K562 (cell line): Measurements from ENCODE around the gene KBTBD12. TPM values are rescaled to one million over a fixed set of nuclear protein-coding genes. Genes with fewer than 3 reads are reported as not detected.

ENCODE experiments used
- ATAC-seq: fragments of 200-7000 bp; cut with Tn5 transposase; 3 replicates; pipeline ENCODE4 v1.9.1; 2020; ENCODE audit warnings: moderate library complexity
- BruUV-seq: library from RNA; stranded (reverse); fragments of 400-500 nt; replicated peaks from 2 replicates; lab custom pipeline; 2021; lab: Mats Ljungman, UMichigan
- CTCF ChIA-PET: fragments of 300-600 bp; formaldehyde crosslinking; extraction: SDS; loops from one replicate; lab custom pipeline; 2021; ENCODE audit warnings: low intra/inter-chr PET ratio; lab: Yijun Ruan, JAX
- POLR2A ChIA-PET: fragments of 300-600, 350-650 bp; sonication (Branson Sonifier 250); formaldehyde crosslinking; extraction: SDS; loops from one replicate; lab custom pipeline; 2021; ENCODE audit warnings: antibody characterized with exemption, inconsistent platforms; lab: Yijun Ruan, JAX
- DNase-seq, 4 experiments: peaks; one replicate each; pipeline versions ENCODE4 v3.0.0 to v3.0.0-alpha.2; 2011 to 2018; ENCODE audit warnings: low spot score in 3 of 4, mixed read lengths in 3 of 4; ENCODE audit errors: extremely low read depth in 1 of 4
- FAIRE-seq: peaks from 2 replicates; lab custom pipeline; 2011; peaks lifted over from hg19 to GRCh38; lab: Jason Lieb, UNC
- H2AFZ ChIP-seq: 2 replicates; pipeline ENCODE4 v1.6.0; 2011; ENCODE audit warnings: low read depth, low read length, control low read depth, inconsistent platforms
- H3K27ac ChIP-seq: fragments of 200-600 bp; 3 replicates; pipeline ENCODE4 v1.8.0; 2011; ENCODE audit warnings: low read depth, mild to moderate bottlenecking, control low read depth, inconsistent platforms, low read length, moderate library complexity, mixed read lengths; ENCODE audit errors: extremely low read depth
- H3K27me3 ChIP-seq, 2 experiments: fragments of 300-600 bp in 1 of 2; 2 replicates in 1 of 2; 3 replicates in 1 of 2; pipeline versions ENCODE4 v1.6.0 to v1.8.0; 2011; ENCODE audit warnings: inconsistent platforms in 2 of 2, low read length in 2 of 2, mild to moderate bottlenecking in 1 of 2, mixed read lengths in 1 of 2, moderate library complexity in 1 of 2; ENCODE audit not compliant: control insufficient read depth in 2 of 2, insufficient read depth in 2 of 2
- H3K36me3 ChIP-seq: fragments of 300-600 bp; 3 replicates; pipeline ENCODE4 v1.8.0; 2011; ENCODE audit warnings: mild to moderate bottlenecking, low read length, inconsistent platforms; ENCODE audit not compliant: control insufficient read depth, insufficient read depth
- H3K4me1 ChIP-seq, 2 experiments: fragments of 200-600 bp in 1 of 2; replicated peaks in 1 of 2; 2 replicates in 1 of 2; 3 replicates in 1 of 2; pipeline versions ENCODE4 v1.5.1 to v1.8.0; 2011; ENCODE audit warnings: inconsistent platforms in 2 of 2, low read length in 2 of 2, mild to moderate bottlenecking in 1 of 2, mixed read lengths in 1 of 2, moderate library complexity in 1 of 2; ENCODE audit not compliant: control insufficient read depth in 2 of 2, insufficient read depth in 2 of 2
- H3K4me2 ChIP-seq: 2 replicates; pipeline ENCODE4 v1.6.1; 2011; ENCODE audit warnings: low read length, control low read depth, inconsistent platforms, mixed read lengths; ENCODE audit not compliant: insufficient read depth
- H3K4me3 ChIP-seq: fragments of 200-600 bp; sonication (generic), shearing (Covaris generic); 2 replicates; pipeline ENCODE4 v1.5.1; 2016; ENCODE audit warnings: control low read depth, inconsistent platforms
- H3K79me2 ChIP-seq: fragments of 200-600 bp; 3 replicates; pipeline ENCODE4 v1.8.0; 2011; ENCODE audit warnings: low read length, inconsistent platforms; ENCODE audit not compliant: control insufficient read depth, insufficient read depth
- H3K9ac ChIP-seq, 2 experiments: 2 replicates each; pipeline versions ENCODE4 v1.6.0 to v1.6.1; 2011; ENCODE audit warnings: low read depth in 2 of 2, low read length in 2 of 2, control low read depth in 1 of 2, inconsistent platforms in 1 of 2, mild to moderate bottlenecking in 1 of 2, mixed read lengths in 1 of 2; ENCODE audit not compliant: insufficient read depth in 1 of 2
- H3K9me1 ChIP-seq: one replicate; pipeline ENCODE4 v1.6.0; 2011; ENCODE audit warnings: inconsistent platforms, mild to moderate bottlenecking, low read length, moderate library complexity; ENCODE audit not compliant: control insufficient read depth, insufficient read depth
- H3K9me3 ChIP-seq: replicated peaks from 2 replicates; pipeline ENCODE4 v1.5.1; 2011; ENCODE audit warnings: low read depth, low read length, inconsistent platforms; ENCODE audit not compliant: control insufficient read depth, insufficient read depth
- H4K20me1 ChIP-seq: replicated peaks from 2 replicates; pipeline ENCODE4 v1.6.1; 2011; ENCODE audit warnings: low read length, inconsistent platforms, mixed read lengths; ENCODE audit not compliant: control insufficient read depth, insufficient read depth
- HDAC2 ChIP-seq: fragments of 450-650 bp; IDR thresholded peaks from 2 replicates; pipeline ENCODE4 v1.6.1; 2016; ENCODE audit warnings: mild to moderate bottlenecking
- JUNB ChIP-seq: fragments of 450-650 bp; formaldehyde crosslinking; conservative IDR thresholded peaks from 2 replicates; pipeline ENCODE4 v1.4.0; 2020; ENCODE audit warnings: mild to moderate bottlenecking
- LARP7 ChIP-seq: fragments of 450-650 bp; IDR thresholded peaks from 2 replicates; pipeline ENCODE4 v1.6.1; 2016
- MYC ChIP-seq, 2 experiments: fragments of 250-450 bp in 1 of 2; sonication (Bioruptor Pico) in 1 of 2; IDR thresholded peaks; 2 replicates each; pipeline versions ENCODE4 v1.5.1 to v1.6.1; 2012 to 2021; ENCODE audit warnings: low read depth in 2 of 2, borderline replicate concordance in 1 of 2, improper control_type of control experiment in 1 of 2, low read length in 1 of 2, mild to moderate bottlenecking in 1 of 2, moderate library complexity in 1 of 2
- PRPF4 ChIP-seq: fragments of 200-400 bp; formaldehyde crosslinking; IDR thresholded peaks from one replicate; pipeline ENCODE4 v1.6.1; 2017; ENCODE audit warnings: low read length, low read depth, mild to moderate bottlenecking; ENCODE audit not compliant: insufficient read depth, poor library complexity, severe bottlenecking
- SMARCE1 ChIP-seq: fragments of 450-650 bp; IDR thresholded peaks from 2 replicates; pipeline ENCODE4 v1.7.1; 2016; ENCODE audit warnings: mild to moderate bottlenecking
- U2AF1 ChIP-seq: fragments of 200-400 bp; formaldehyde crosslinking; optimal IDR thresholded peaks from 2 replicates; pipeline ENCODE3; 2017; ENCODE audit warnings: mild to moderate bottlenecking, low read depth, low read length, moderate library complexity
- ZFP36 ChIP-seq: fragments of 150-350 bp; IDR thresholded peaks from 2 replicates; pipeline ENCODE4 v1.6.1; 2018; ENCODE audit warnings: low read length, low read depth; ENCODE audit not compliant: partially characterized antibody
- ZNF146 ChIP-seq: IDR thresholded peaks from one replicate; pipeline ENCODE4 v1.6.1; 2018; ENCODE audit warnings: missing compliant biosample characterization; ENCODE audit not compliant: unreplicated experiment
- ZNF778 ChIP-seq: fragments of 450-650 bp; formaldehyde crosslinking; IDR thresholded peaks from 2 replicates; pipeline ENCODE4 v1.4.0; 2020; ENCODE audit warnings: mild to moderate bottlenecking, moderate library complexity
- WGBS: fragments of 100-300 bp; shearing (Covaris generic); methylation state at CpG from one replicate; pipeline ENCODE4 v1.1.6; 2016; ENCODE audit warnings: low coverage, mixed read lengths; ENCODE audit not compliant: insufficient coverage; ENCODE audit errors: missing lambda C conversion rate; 5-methylcytosine and 5-hydroxymethylcytosine counted together
- in situ Hi-C: fragments of 300-500 bp; cut with MboI; formaldehyde crosslinking; loops from 4 replicates; pipeline ENCODE4 v1.15.0; 2018; ENCODE audit warnings: inconsistent platforms, mixed read lengths
- intact Hi-C: fragments of 100-400 bp; cut with micrococcal nuclease; formaldehyde crosslinking; loops from 2 replicates; pipeline ENCODE4 v1.14.2; 2022
- polyA plus RNA-seq, 8 experiments: library from polyadenylated mRNA; depleted of rRNA in 4 of 8; stranded (reverse) in 5 of 8; unstranded in 3 of 8; fragments of >200 nt; fragmentation: Nextera tagmentation in 2 of 8; fragmentation: Illumina TruSeq in 1 of 8; extraction: Ambion mirVana in 2 of 8; extraction: Trizol in 1 of 8; gene quantifications; 2 replicates each; pipeline versions ENCODE4 v1.2.1 to v1.2.3, GENCODE V29; 2011 to 2014; ENCODE audit warnings: inconsistent platforms in 1 of 8, missing spikeins in 1 of 8
- total RNA-seq, 7 experiments: library from RNA; depleted of rRNA in 6 of 7; stranded (reverse); fragments of >200 nt in 6 of 7; fragmentation: Illumina TruSeq in 2 of 7; extraction: Trizol in 2 of 7; gene quantifications; 2 replicates each; pipeline versions ENCODE4 v1.2.1 to v1.2.3, GENCODE V29; 2011 to 2021; ENCODE audit warnings: low replicate concordance in 1 of 7
- TF ChIP-seq, protein P1 (sequence below): IDR thresholded peaks from 3 replicates; pipeline ENCODE4 v1.6.1; 2011; ENCODE audit warnings: borderline replicate concordance, mild to moderate bottlenecking, moderate library complexity; ENCODE audit not compliant: insufficient read length; ENCODE audit errors: extremely low read depth

Gene KBTBD12
- total and polyA plus RNA-seq, 9 of the 15 experiments (the other 6 are each of a cell fraction or from before 2014, with no cell fraction given): not detected

DNA sequence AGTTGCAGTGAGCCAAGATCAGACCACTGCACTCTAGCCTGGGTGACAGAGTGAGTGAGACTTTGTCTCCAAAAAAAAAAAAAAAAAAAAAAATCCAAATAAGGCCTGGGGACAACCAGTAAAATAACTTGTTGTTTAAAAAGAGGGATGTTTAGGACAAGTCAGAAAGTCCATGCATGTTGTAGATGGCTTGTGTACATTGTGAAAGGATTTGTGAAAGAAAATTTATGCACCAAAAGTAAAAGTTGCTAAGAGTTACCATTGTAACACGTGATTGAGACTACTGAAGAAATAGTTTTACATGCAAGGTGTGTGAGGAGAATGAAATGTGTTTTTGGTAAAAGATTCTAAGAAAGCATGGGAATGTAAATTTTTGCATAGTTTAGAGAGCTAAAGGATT lies 101.5 kb downstream of the KBTBD12 start:
- DNase-seq: no peak
- peaks cover 0 to 2% of the 10 kb centered on the region in 2 experiments; a peak in 2 of 5 replicates for H3K4me1 ChIP-seq
- H4K20me1 ChIP-seq: no peaks in the 10 kb centered on the region
- in situ Hi-C loops: no loop called here
- H3K9ac ChIP-seq: no peak overlapping the region
- no peaks in the 10 kb centered on the region for H3K36me3 ChIP-seq
- ChIA-PET CTCF (no interaction called here), POLR2A (no interaction called here)
- no TSS peak for BruUV-seq
- no peaks in the 10 kb centered on the region; a peak in 3 of 5 replicates for H3K27me3 ChIP-seq
- no peak overlapping the region for H3K27ac ChIP-seq
- WGBS: 0% methylated on average over 1 of the region's 1 CpG
- ATAC-seq: no peak
- TF ChIP-seq MYC (IDR thresholded peaks at IDR 0.05; ENCODE audit: low read depth, low read length): no peak
- no peak for TF ChIP-seq MYC (CRISPR knock-in tag; IDR thresholded peaks at IDR 0.05; ENCODE audit: borderline replicate concordance, low read depth)
- TF ChIP-seq ZFP36: peak; percentile 22
- TF ChIP-seq, all 486 proteins: peak for 1
- no peaks in the 10 kb centered on the region for H3K9me1 ChIP-seq
- no peak for FAIRE-seq
- no peak overlapping the region for H3K4me3 ChIP-seq
- no peaks in the 10 kb centered on the region for H3K9me3 ChIP-seq
- H3K4me2 ChIP-seq: no peak overlapping the region
- intact Hi-C loops: no loop called here
- H2AFZ ChIP-seq: no peak overlapping the region
- no peaks in the 10 kb centered on the region for H3K79me2 ChIP-seq

DNA sequence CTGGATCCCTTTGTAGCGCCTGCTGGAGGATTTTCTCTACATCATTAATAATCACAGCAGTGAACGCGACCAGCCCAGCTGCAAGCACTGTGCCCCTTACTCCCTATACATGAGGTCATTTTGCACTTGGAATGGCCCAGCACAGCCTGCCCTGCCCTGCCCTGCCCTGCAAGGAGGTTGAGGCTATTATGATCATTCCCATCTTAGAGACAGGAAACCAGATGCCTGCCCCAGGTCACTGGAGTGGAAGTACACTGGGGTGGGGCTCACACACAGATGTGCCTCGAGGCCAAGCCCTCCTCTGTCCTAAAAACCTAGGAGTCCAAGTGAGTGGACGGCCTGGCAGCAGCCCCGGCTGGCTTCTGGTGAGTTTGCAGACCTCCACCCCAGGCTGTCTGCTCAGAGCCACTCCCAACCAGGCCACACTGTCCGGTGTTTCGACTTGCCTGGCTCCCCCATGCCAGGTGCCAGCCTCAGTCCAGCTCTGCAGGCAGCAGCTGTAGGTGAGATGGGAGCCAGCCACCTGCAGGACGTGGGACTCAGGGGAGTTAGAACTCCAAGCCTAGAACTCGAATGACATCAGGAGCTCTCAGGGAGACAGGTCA lies 106.8 kb downstream of the KBTBD12 start:
- Histone ChIP-seq H2AFZ (no peak overlapping the region), H3K9me1 (no peaks in the 10 kb centered on the region), H3K27me3 (no peaks in the 10 kb centered on the region; a peak in 3 of 5 replicates), H3K9me3 (no peaks in the 10 kb centered on the region), H3K4me1 (peaks cover 0 to 3% of the 10 kb centered on the region in 2 experiments; a peak in 1 of 5 replicates), H3K4me2 (no peak overlapping the region), H3K36me3 (no peaks in the 10 kb centered on the region), H3K4me3 (no peak overlapping the region), H4K20me1 (no peaks in the 10 kb centered on the region), H3K79me2 (no peaks in the 10 kb centered on the region), H3K27ac (no peak overlapping the region), H3K9ac (no peak overlapping the region)
- POLR2A ChIA-PET: interaction anchor here (0.8 kb wide), 1 partner anchor 13 kb away, joined by 3 read pairs; no protein-coding TSS in a partner anchor
- DNase-seq (no peak), FAIRE-seq (no peak), ATAC-seq (no peak)
- in situ Hi-C loops: no loop called here
- intact Hi-C loops: no loop called here
- 7% methylated on average over 10 of the region's 10 CpGs for WGBS
- BruUV-seq: no TSS peak
- CTCF ChIA-PET: no interaction called here
- TF ChIP-seq JUNB (CRISPR knock-in tag) (no peak), ZNF146 (CRISPR knock-in tag) (no peak), SMARCE1 (no peak), LARP7 (no peak), PRPF4 (no peak), U2AF1 (no peak), ZNF778 (CRISPR knock-in tag) (no peak), HDAC2 (no peak)
- TF ChIP-seq, protein P1, sequence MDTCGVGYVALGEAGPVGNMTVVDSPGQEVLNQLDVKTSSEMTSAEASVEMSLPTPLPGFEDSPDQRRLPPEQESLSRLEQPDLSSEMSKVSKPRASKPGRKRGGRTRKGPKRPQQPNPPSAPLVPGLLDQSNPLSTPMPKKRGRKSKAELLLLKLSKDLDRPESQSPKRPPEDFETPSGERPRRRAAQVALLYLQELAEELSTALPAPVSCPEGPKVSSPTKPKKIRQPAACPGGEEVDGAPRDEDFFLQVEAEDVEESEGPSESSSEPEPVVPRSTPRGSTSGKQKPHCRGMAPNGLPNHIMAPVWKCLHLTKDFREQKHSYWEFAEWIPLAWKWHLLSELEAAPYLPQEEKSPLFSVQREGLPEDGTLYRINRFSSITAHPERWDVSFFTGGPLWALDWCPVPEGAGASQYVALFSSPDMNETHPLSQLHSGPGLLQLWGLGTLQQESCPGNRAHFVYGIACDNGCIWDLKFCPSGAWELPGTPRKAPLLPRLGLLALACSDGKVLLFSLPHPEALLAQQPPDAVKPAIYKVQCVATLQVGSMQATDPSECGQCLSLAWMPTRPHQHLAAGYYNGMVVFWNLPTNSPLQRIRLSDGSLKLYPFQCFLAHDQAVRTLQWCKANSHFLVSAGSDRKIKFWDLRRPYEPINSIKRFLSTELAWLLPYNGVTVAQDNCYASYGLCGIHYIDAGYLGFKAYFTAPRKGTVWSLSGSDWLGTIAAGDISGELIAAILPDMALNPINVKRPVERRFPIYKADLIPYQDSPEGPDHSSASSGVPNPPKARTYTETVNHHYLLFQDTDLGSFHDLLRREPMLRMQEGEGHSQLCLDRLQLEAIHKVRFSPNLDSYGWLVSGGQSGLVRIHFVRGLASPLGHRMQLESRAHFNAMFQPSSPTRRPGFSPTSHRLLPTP: no peak
